GM19193 (cell line): Measurements from ENCODE around the gene RPGRIP1L.

Experiments used
- POLR2A ChIP-seq: IDR thresholded peaks from 4 replicates; pipeline ENCODE4 v1.6.1; 2011; ENCODE audit not compliant: insufficient read depth, insufficient read length; ENCODE audit errors: extremely low read depth

The RPGRIP1L gene

DNA sequence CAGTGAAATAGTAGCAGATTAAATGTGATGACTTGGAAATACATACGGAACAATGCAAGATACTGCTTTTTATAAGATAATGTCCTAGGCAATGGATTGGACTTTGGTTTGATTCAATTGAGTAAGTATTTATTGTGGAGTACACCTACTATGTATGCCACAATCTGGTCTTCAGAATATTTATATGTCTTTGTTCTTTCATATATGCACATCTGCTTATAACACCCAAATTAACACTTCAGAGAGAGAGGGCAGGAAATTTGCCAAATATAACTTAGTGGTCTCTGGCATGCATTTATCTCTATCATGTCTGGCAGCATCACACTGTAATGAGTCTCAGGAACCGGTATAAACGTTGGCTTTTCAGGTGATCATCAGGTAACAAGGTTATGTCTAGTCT lies 16.9 kb downstream of the RPGRIP1L start:
- TF ChIP-seq POLR2A: no peak

DNA sequence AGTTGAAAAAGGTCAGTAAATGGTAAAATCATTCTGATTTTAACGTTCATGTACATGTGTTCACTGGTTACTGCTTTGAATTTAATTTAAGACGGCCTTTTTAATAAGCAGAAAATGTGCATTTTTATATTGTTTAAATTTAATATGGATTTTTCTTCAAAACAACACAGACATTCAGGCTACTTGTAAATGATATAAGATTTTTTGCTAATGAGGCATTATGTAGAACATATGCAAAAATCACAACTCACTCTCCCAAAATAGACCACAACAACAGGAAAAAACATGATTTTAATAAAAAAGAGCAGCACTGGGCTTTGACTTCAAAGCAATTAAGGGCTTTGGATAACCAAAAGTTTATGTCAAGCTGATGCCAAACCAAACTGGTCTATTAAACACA lies 22.3 kb downstream of the RPGRIP1L start:
- TF ChIP-seq POLR2A: no peak

DNA sequence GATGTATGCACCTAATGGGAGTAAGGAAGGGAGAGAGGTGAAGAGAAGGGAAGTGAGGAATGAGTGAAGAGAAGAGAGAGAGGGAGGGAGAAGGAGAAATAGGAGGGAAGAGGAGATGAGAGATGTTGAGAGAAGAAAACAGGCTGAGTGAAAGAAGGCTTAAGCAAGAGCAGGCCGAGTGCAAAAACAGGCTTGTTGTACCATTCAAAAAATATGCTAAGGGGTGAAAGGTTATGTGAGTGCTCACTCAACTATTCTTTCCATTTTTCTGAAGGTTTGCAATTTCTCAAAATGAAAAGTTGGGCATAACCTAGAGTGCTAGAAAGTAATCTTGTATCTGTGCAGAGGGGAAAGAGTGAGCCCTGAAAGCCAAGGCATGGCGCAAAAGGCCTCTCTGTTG lies 22.9 kb downstream of the RPGRIP1L start:
- no peak for TF ChIP-seq POLR2A

GRCh38 chr16:53678756-53679343 lies 24.8 kb downstream of the RPGRIP1L start:
- no peak for TF ChIP-seq POLR2A

- TF ChIP-seq POLR2A: no peak
Observed at GRCh38 chr16:53678155-53678554, 25.5 kb downstream of the RPGRIP1L start.

GRCh38 chr16:53673189-53673588 lies 30.5 kb downstream of the RPGRIP1L start:
- no peak for TF ChIP-seq POLR2A

DNA sequence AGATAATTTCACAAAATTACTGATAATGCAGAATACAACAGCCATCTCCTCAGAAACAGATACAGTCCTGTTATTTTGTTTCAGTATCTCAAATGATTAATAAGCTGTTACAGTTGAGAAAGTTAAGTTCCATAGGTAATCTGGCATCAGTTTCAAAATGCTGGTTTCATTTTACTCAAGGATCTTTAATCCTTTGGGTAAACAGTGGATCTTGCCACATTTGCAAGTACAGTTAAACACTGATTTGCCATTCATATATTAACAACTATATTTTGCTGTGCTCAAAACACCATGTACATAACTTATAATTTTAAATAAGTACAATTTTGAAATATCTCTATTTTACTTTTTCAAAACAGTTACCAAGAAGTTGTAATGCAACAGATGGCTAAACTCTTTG lies 31.2 kb downstream of the RPGRIP1L start:
- TF ChIP-seq POLR2A: no peak

DNA sequence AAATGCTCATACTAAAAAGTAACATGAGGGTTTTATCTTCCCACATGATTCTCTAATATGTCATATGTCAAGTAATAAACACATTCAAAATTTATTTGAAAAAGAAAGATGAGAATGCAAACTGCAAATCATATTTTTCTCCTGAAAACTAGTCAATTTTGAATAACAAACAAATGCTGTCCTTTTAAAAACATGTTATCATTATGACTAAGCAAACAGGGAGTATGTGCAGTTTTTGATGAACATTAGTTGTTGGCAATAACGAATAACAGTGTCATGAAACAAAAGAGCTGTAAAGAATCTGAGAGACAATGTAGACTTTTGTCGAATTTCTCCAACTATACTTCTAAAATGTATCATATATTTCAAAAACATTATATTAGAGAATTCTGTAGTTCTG lies 34.8 kb downstream of the RPGRIP1L start:
- no peak for TF ChIP-seq POLR2A

DNA sequence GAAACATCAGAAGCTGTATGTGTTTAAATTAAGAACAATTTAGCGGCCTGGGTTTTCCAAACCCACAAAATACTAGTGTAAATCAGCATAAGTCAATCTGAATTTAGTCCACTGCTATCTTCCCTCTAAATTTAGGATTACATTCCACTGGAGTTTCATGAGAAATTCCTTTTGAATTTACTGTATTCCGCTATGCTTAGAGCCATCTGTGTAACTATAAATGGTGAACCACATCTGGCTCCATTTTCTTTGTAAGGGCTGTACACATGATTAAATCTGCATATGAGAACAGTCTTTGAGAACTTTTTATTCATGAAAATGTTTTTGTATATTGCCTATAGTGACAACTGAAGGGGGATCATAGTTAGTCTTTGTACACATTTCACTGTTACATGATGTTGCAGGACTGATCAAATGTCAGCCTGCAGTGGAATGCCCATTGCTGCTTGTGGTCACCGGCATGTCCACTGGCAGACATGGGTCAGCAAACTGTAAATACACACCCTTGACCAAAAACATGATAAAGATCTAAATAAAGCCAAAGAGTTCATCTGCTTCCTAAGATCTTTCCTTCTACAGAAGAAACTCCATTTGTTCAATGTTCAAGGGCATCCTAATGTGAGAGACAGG lies 36.8 kb downstream of the RPGRIP1L start:
- TF ChIP-seq POLR2A: no peak

DNA sequence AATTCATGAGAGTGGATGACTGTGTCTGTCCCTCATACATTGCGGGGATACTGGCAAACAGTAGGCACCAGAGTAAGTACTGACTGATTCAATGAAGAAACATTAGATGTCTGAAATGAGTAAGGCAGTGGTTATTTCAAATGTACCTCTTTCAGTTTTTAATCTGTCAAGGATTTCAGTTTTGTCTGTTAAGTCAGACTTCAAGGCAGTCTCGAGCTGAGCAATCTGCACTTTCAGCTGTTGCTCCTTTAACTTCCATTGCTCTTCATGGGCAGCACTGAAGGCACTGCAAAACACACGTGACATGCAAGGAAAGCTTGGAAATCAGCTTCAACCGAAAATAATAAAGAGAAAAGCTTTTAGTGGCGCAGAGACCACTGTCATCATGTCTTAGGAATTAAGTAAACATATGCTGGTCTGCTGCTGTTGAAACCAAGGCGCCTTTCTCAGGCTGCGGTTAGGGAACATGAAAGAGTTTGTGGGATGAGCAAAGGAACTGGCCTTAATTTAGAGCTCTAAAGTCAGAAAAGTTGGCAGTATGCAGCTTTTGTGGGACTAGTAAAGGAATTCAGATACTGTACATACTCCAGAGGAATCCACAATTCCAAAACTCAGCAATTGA lies 38.8 kb downstream of the RPGRIP1L start:
- TF ChIP-seq POLR2A: no peak

- TF ChIP-seq POLR2A: no peak
Observed at GRCh38 chr16:53662072-53662471, 41.6 kb downstream of the RPGRIP1L start.

DNA sequence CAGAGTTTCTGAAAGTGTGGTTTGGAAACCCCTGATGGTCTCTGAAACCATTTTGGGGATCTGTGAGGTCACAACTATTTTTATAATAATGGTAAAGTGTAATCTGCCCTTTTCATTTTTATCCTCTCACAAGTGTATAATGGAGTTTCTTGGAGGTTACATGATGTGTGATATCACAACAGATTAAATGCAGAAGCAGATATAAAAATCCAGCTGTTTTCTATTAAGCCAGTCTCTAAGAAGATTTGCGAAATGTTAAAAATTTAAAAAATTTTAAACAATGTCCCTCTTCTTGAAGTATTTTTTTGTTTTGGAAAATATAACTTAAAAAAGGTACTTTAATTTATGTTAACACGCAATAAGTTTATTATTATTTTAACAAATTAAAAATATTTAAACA lies 48.7 kb downstream of the RPGRIP1L start:
- TF ChIP-seq POLR2A: no peak

- no peak for TF ChIP-seq POLR2A
Observed at GRCh38 chr16:53651357-53651756, 52.3 kb downstream of the RPGRIP1L start.

DNA sequence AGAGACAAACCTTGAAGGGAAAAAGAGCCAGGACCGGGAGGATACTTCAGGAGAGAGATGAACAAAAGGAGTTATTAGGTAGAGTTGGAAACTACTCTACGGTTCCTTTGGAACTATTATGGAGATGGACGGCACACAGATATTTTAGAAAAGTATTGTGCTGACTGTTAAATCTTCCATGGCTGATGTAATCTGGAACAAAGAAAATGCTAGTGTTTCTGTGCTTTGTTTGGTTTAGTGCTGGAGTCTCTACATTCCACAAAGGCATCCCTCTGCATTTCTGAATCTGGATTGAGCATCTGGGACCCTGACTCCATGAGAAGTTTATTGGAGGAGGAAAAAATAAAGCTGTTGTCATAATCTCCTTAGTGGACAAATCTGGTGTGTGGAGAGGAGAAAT lies 57.2 kb downstream of the RPGRIP1L start:
- TF ChIP-seq POLR2A: no peak

GRCh38 chr16:53643474-53643873 lies 60.2 kb downstream of the RPGRIP1L start:
- no peak for TF ChIP-seq POLR2A

DNA sequence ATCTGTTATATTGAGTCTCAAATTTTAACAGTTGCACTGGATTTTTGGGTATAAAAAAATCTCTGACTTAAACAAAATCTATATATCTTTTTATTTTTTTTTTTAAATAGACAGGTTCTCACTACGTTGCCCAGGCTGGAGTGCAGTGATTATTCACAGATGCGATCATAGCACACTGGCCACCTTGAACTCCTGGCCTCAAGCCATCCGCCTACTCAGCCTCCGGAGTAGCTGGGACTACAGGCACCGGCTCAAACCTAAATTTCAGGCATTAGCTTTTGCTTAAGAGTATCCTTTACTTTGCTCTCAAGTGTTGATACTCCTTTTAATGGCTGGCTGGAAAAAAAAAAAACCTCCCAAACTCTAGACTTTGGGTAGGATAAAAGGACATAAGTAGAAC lies 61.6 kb downstream of the RPGRIP1L start:
- TF ChIP-seq POLR2A: no peak
